NK-92 (cell line): ENCODE data around the gene CMIP.

Experiments
- DNase-seq: peaks from one replicate; lab custom pipeline; 2025; ENCODE audit not compliant: unreplicated experiment; lab: John Stamatoyannopoulos, UW

CMIP gene

DNA sequence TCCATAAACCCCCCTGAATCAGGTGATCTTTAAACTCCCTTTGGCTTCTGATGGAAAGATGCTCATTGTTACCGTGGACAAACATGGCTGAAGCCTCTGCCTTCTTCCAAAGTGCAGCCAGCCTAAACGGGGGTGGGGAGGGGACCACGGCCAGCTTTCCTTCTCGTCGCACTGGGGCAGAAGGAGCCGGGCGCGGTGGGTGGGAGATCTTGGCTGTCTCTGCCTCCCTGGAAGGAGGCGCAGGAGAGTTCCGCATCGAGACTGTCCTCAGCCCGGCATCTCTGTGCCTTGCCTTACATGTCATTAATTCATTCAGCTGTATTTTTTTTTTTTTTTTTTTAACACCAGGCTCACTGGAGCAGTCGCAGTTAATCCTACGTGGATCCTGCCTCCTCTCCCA lies 171.2 kb downstream of the CMIP start:
- no peak for DNase-seq

GRCh38 chr16:81616321-81617020 lies 171.9 kb downstream of the CMIP start:
- DNase-seq: no peak

- no peak for DNase-seq
These were observed 172.4 kb downstream of the CMIP start for GRCh38 chr16:81617021-81617346.

- no peak for DNase-seq
These were observed 173.6 kb downstream of the CMIP start for GRCh38 chr16:81618187-81618586.

DNA sequence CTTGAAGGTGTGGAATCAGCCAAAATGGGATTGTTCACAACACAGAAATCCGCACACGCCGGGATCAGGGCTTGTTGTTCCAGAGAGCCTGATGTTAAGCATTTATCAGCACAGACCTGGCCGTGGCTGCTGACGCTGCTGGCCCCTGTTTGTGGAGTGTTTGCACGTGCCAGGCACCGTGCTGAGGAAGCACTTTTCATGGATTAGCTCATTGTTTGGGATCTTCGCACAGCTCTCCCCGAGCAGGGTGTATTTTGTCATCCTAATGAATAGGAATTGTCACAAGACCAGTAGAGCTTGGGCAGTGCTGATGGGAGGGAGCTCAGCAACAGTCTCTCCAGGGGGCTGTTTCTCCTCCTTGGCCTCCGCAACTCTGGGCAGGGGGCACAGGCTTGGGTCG lies 174.1 kb downstream of the CMIP start:
- DNase-seq: no peak

GRCh38 chr16:81620029-81620428 lies 175.4 kb downstream of the CMIP start:
- no peak for DNase-seq

GRCh38 chr16:81620796-81621195 lies 176.2 kb downstream of the CMIP start:
- DNase-seq: no peak

GRCh38 chr16:81621496-81621895 lies 176.9 kb downstream of the CMIP start:
- DNase-seq: no peak

DNA sequence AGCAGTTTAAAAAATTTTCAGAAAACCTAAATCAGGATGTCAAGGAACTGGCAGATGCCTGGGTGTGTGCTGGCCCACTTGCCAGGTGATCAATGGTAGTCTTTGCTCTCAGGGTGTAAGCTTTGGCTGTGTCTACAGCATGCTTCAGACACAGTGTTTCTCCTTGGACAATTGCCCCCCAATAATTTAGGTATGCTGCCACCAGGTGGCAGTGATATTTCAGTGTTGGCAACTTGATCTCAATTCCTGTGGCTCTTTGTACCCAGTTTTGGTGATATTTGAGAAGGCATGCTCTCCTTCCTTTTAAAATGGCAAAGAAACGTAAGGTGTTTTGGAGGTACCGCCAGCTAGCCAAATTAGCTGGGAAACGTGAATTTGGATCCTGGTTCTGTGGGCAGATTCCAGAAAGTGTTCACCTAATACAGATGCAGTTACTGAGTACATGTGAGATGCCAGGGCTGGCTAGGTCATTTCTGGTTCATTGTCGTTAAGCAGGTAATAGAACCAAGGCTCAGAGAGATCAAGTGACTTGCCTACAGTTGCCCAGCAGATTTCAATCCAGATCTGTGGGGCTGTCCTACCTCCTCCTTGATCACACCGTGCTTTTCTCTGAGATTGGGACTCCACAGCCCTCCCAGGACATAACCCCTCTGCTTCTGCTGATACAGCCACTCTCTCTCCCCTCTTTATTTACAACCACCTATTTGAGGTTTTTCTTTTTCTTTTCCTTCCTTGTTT lies 178.9 kb downstream of the CMIP start:
- no peak for DNase-seq

DNA sequence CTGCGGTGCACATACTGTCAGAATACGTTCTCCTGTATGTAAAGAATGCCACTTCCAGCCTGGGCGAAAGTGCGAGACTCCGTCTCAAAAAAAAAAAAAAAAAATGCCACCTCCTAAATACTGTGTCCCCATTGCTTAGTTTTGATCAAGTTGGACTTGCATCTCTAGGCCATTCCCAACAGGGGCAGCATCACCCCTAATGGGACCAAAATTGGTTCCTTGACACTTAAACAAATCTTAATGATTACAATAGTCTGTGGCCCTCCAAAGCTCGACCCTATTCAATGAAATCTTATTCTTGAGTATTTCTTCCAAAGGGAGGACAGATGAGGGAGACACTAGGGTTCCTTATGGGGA lies 179.8 kb downstream of the CMIP start:
- DNase-seq: no peak

GRCh38 chr16:81624760-81625543 lies 180.3 kb downstream of the CMIP start:
- no peak for DNase-seq

- no peak for DNase-seq
These were observed 181.0 kb downstream of the CMIP start for GRCh38 chr16:81625544-81626153.

GRCh38 chr16:81626181-81626674 lies 181.6 kb downstream of the CMIP start:
- DNase-seq: no peak

DNA sequence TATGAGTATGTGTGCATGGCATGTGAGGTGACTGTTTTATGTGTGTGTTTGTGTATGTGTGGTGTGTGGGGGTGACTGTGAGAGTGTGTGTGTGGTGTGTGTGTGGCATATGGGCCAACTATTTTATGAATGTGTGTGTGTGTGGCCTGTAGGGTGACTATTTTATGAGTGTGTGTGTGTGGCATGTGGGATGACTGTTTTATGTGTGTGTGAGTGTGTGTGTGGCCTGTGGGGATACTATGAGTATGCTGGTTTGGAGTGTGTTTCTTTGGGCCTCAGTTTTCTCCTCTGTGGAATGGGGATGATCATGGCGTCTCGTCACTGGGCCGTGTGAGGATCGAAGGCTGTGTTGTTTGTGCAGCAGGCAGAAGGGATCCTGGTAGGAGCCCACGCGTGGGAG lies 182.4 kb downstream of the CMIP start:
- no peak for DNase-seq

GRCh38 chr16:81627729-81628244 lies 183.2 kb downstream of the CMIP start:
- DNase-seq: no peak

- no peak for DNase-seq
These were observed 184.6 kb downstream of the CMIP start for GRCh38 chr16:81629034-81629802.

DNA sequence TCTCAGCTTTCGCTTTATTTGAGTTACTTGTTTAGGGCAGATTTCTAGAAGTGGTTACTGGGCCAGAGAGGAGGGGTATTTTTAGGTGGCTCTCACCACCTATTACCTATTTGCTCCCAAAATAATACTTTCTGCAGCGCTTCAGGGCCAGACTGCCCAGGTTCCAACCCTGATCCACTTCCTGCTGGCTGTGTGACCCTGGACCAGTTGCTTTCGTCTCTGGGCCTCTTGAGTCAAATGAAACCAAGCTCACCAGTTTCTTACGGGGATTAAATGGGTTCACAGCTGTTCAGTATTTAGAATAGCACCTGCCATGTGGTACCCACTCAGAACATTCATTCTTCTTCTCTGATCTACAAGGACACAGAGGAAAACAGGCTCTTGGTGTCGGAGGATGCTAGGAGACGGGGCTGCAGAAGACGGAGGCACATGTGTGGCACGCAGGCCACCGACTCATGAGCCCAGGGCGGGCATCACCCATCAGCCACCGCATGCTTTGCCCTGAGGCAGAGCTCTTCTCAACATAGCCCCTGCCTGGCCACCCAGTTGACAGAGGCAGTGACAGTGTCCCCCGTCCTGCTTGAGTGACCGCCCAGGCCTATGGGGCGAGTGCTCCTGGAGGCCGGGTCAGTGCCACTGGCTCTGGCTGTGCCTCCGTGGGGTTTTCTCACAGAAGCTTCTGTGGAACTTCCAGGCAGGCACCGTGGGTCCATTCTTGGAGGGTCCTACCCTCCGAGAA lies 185.5 kb downstream of the CMIP start:
- no peak for DNase-seq

DNA sequence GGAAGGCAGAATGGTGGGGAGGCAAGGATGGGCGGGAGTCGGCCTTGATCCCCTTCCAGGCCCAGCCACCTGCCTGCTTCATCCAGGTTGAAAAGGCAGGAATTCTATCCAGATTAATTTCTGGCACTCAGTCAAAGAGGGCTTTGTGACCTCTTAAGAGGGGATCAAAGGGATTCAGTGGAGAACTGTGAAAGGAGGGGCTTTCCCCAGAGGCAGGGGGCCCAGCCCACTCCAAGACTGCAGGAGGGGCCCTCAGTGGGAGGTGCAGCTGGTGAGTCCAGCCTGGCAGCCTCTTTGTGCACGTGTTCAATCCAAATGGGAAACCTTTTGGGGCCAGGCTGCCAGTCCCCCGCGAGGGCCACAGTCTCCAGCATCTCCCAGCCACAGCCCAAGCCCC lies 186.0 kb downstream of the CMIP start:
- no peak for DNase-seq

GRCh38 chr16:81632392-81633146 lies 188.0 kb downstream of the CMIP start:
- no peak for DNase-seq
